Activated T-cell treated with anti-CD3 and anti-CD28 coated beads for 1 hour (primary cell): ENCODE data around the gene SRGAP2B.
"Not testable (repeated sequence)": the region's sequence is repeated elsewhere in the genome, so short reads cannot be mapped to it uniquely, and the experiment has no call there.

Experiments used
- DNase-seq: peaks from one replicate; pipeline ENCODE4 v3.0.0-alpha.2; 2020; ENCODE audit warnings: low read depth

SRGAP2B gene

DNA sequence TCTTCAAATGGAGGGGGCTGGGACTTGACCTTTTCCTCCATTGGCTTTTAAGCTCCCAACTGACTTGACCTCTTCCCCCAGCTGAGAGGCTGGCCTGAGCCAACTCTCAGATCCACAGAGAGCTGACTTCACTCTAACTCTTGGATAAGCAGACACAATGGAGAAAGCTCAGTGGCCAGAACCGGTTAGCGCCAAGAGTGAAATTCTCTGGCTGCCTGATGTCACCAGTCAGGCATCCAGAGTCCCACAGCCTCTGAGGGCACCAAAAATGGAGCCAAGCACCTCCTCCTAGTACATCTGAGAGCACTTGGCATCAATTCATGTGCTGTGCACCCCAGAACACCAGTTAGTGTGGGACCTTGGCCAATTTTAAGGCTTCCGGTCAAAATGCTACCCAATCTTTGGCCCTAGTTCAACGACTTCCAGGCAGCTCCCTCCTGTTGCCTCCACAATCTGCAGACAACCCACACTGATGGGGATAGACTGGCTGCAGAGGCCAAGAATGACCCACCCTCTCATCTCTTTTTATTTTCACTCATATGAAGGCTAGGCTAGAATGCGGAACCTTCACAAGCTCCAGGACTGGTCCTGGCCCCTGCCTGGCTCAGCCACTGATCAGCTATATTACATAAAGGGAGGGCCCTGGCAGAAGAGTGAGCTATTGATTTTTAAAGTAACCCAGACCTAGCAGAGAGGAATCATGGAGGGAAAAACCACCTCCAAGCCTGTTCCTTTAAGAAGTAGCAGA lies 200.5 kb downstream of the SRGAP2B start:
- not testable (repeated sequence) for DNase-seq

DNA sequence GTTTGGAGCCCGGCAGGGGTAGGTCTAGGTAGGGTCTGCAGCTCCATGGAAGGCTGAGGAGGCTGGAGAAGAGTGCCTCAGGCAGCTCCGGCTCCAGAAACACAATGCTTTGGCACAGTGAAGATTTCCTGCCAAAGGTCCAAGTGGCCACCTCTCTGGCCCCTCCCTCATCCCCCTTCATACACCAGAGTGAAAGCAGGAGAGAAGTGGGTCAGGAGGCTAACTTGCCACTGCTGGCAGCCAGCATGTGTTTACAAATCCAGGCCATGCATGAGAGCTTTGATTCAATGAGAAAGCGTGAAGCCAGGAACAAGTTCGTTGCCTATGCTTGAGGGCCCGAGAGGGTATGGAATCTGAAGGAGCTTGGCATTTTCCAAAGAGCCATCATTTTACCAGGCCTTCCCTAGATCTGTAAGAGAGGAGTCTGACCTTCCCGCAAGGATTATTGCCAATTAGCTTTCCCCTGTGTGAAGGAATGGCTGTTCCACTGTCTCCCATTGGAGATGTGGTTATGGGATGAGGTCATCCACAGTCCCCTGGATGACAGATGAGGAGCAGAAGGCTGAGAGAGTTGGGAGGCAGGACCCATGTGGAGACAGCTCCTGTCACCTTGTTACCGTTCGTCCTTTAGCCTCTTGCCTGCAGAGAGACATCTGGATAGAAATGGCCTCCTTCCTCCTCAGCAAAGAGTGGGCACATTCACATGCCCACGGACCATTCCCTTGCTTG lies 201.3 kb downstream of the SRGAP2B start:
- DNase-seq, result not testable (repeated sequence)

DNA sequence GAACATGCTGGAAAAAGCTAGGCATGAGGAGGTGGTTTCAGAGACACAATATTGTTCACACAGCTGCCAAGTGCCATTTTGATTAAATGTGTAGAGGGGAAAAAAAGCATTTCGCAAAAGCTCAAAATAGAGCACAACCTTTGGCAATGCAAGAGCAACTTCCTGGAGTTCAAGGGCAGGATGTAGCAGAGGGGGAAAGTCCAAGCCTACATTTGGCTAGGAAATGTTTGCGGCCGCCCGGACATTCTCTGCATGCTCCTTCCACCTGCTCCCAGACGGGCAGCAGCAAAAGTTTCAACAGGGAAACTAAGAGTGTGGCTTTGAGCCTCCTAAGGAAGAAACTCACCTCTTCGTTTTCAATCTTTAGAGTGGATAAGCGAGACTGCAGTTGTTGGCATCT lies 202.1 kb downstream of the SRGAP2B start:
- not testable (repeated sequence) for DNase-seq

DNA sequence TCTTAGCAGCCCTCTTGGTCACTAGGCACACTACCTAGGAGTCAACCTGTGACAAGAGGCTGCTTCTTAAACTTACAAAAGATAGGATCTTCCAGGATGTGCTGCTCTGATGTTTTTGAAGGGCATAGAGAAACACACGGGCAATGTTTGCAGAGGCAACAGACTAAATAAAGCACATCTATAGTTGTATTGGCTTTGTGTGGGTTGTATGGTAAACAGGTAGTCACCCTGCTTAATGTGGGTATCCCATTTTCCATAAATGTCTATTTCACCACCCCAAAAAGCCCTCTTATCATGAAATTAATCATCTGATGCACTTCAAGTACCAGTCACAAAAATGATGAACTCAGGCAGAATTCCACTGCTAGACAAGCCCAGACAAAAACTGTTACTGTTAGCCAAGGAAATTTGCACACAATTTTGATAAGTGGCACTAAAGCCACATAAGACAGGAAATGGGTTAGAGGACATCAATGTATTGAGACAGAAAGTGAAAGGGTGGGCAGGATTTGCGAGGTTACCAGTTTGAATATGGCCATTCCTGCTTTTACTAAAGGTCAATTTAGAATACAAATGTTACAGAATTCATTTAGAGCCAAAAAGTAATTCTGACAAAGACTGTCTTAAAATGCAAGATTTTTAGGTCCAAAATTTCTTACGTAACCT lies 205.5 kb downstream of the SRGAP2B start:
- DNase-seq, result not testable (repeated sequence)

DNA sequence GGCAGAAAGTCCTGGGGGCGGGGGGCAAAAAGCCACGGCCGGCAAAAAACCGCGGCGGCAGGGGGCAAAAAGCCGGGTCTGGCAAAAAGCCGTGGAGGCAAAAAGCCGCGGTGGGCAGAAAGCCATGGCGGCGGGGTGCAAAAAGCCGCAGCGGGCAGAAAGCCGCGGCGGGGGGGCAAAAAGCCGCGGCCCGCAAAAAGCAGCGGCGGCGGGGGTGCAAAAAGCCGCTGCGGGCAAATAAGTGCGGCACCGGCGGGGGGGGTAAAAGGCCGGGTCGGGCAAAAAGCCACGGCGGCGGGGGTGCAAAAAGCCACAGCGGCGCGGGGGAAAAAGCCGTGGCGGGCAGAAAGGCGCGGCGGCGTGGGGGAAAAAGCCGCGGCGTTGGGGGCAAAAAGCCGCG lies 212.1 kb downstream of the SRGAP2B start:
- peak; percentile 12 for DNase-seq

DNA sequence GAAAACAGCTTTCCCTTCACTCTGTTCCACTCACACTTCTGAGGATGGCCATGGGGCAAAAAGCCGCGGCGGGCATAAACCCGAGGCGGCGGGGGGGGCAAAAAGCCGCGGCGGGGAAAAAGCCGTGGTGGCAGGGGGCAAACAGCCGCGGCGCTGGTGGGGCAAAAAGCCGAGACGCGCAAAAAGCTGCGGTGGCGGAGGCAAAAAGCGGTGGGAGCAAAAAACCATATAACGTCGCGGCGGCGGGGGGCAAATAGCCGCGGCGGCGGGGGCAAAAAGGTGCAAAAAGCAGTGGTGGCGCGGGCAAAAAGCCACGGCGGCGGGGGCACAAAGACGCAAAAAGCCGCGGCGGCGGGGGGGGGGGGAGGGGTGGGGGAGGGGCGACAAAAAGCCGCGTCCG lies 212.8 kb downstream of the SRGAP2B start:
- DNase-seq, result not testable (repeated sequence)

DNA sequence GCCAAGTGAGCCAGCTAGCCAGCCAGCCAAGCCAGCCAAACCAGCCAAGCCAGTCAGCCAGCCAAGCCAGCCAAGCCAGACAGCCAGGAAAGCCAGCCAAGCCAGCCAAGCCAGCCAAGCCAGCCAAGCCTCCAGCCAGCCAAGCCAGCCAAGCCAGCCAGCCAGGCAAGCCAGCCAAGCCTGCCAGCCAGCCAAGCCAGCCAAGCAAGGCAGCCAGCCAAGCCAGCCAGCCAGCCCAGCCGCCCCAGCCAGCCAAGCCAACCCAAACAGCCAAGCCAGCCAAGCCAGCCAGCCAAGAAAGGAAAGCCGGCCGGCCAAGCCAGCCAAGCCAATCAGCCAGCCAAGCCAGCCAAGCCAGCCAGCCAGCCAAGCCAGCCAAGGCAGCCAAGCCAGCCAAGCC lies 236.5 kb downstream of the SRGAP2B start:
- DNase-seq, result not testable (repeated sequence)
